ENCODE data around the gene NTMT2. TPM values are rescaled to one million over a fixed set of nuclear protein-coding genes. Genes with fewer than 3 reads are reported as not detected.
"Not testable (repeated sequence)": the region's sequence is repeated elsewhere in the genome, so short reads cannot be mapped to it uniquely, and the experiment has no call there.

The NTMT2 gene
- 0.23 TPM in 1 of 3 replicates, not detected in the others for total RNA-seq

GRCh38 chr1:170145770-170146676 is at the start of gene NTMT2:
Gene NTMT2, plus strand, starts transcription at chr1:170145959. Its CDS starts 149 bp downstream, at chr1:170146108.
- TF ChIP-seq CTCF (IDR thresholded peaks at IDR 0.05; ENCODE audit: unreplicated experiment), result no peak
- Mint-ChIP-seq H3K27me3 (ENCODE audit: low read depth) (no peaks in the 10 kb centered on the region), H3K27ac (peak within 1 kb of the TSS; percentile 77), H3K9me3 (peaks cover 14% of the 10 kb centered on the region), H3K4me1 (peaks cover 25% of the 10 kb centered on the region), H3K36me3 (no peaks in the 10 kb centered on the region), H3K4me3 (no peak within 1 kb of the TSS)
- no peak for DNase-seq (ENCODE audit: low spot score in 2 of 2, unreplicated experiment in 2 of 2)

- Mint-ChIP-seq H3K27ac (peak overlapping the region; percentile 11), H3K4me3 (no peak overlapping the region)
Observed at GRCh38 chr1:170095976-170096748, 49.6 kb upstream of the NTMT2 start.

GRCh38 chr1:170096806-170097340 is 48.9 kb upstream of the NTMT2 start:
- no peaks in the 10 kb centered on the region for H3K27me3 Mint-ChIP-seq (ENCODE audit: low read depth)
- no peak for DNase-seq (ENCODE audit: low spot score in 2 of 2, unreplicated experiment in 2 of 2)
- peaks cover 20% of the 10 kb centered on the region for H3K4me1 Mint-ChIP-seq
- no peak for TF ChIP-seq CTCF (IDR thresholded peaks at IDR 0.05; ENCODE audit: unreplicated experiment)
- H3K4me3 Mint-ChIP-seq, result no peak overlapping the region
- no peaks in the 10 kb centered on the region for H3K36me3 Mint-ChIP-seq
- H3K27ac Mint-ChIP-seq, result peak overlapping the region; percentile 18
- peaks cover under 1% of the 10 kb centered on the region for H3K9me3 Mint-ChIP-seq

More at GRCh38 chr1:170095976-170096748, 49.6 kb upstream of the NTMT2 start:
- no peak for TF ChIP-seq CTCF (IDR thresholded peaks at IDR 0.05; ENCODE audit: unreplicated experiment)
- DNase-seq (ENCODE audit: low spot score in 2 of 2, unreplicated experiment in 2 of 2), result no peak
- Mint-ChIP-seq H3K36me3 (no peaks in the 10 kb centered on the region), H3K27me3 (ENCODE audit: low read depth) (no peaks in the 10 kb centered on the region), H3K9me3 (peaks cover 4% of the 10 kb centered on the region), H3K4me1 (peaks cover 20% of the 10 kb centered on the region)

GRCh38 chr1:170097449-170097948 is 48.3 kb upstream of the NTMT2 start:
- Mint-ChIP-seq H3K27ac (peak overlapping the region; percentile 41), H3K4me3 (no peak overlapping the region), H3K9me3 (no peaks in the 10 kb centered on the region), H3K36me3 (no peaks in the 10 kb centered on the region), H3K4me1 (peaks cover 20% of the 10 kb centered on the region), H3K27me3 (ENCODE audit: low read depth) (no peaks in the 10 kb centered on the region)
- DNase-seq (ENCODE audit: low spot score in 2 of 2, unreplicated experiment in 2 of 2), result no peak
- no peak for TF ChIP-seq CTCF (IDR thresholded peaks at IDR 0.05; ENCODE audit: unreplicated experiment)

- not testable (repeated sequence) for DNase-seq (ENCODE audit: low spot score in 2 of 2, unreplicated experiment in 2 of 2); H3K27ac Mint-ChIP-seq; H3K4me3 Mint-ChIP-seq; H3K4me1 Mint-ChIP-seq; H3K36me3 Mint-ChIP-seq; H3K27me3 Mint-ChIP-seq (ENCODE audit: low read depth)
- H3K9me3 Mint-ChIP-seq, result peaks cover 20% of the 10 kb centered on the region
Observed at GRCh38 chr1:170113140-170113539, 32.6 kb upstream of the NTMT2 start.

Measured in mesothelial cell of epicardium (in vitro differentiated cells).